Mucosa of descending colon (tissue), 3 donors: Measurements from ENCODE around the gene MYBBP1A. TPM values are rescaled to one million over a fixed set of nuclear protein-coding genes. Genes with fewer than 3 reads are reported as not detected.

Experiments
- ATAC-seq: fragments of 200-7000 bp; cut with Tn5 transposase; one replicate; pipeline ENCODE4 v1.9.1; 2020; ENCODE audit warnings: mild to moderate bottlenecking, moderate library complexity
- DNase-seq, 3 donors: peaks; one replicate each; pipeline ENCODE4 v3.0.0-alpha.2; 2020
- H3K36me3 ChIP-seq: fragments of 200-600 bp; one replicate; pipeline ENCODE4 v1.8.0; 2021; ENCODE audit warnings: low read depth, mild to moderate bottlenecking
- H3K4me1 ChIP-seq: fragments of 200-600 bp; one replicate; pipeline ENCODE4 v1.8.0; 2021; ENCODE audit warnings: low read depth, mild to moderate bottlenecking
- H3K4me3 ChIP-seq: fragments of 200-600 bp; one replicate; pipeline ENCODE4 v1.8.0; 2021; ENCODE audit warnings: mild to moderate bottlenecking
- H3K9me3 ChIP-seq: fragments of 200-600 bp; one replicate; pipeline ENCODE4 v1.8.0; 2021; ENCODE audit warnings: mild to moderate bottlenecking
- CTCF ChIP-seq: fragments of 200-600 bp; IDR thresholded peaks from one replicate; pipeline ENCODE4 v1.8.0; 2022; ENCODE audit warnings: antibody characterized with exemption, mild to moderate bottlenecking
- intact Hi-C, 2 donors: fragments of 100-400 bp; cut with DNase I in 1 of 2; cut with micrococcal nuclease in 1 of 2; formaldehyde crosslinking; loops; one replicate each; pipeline versions ENCODE4 v1.11.0 to v1.11.1; 2022; cut with DNase I, micrococcal nuclease
- total RNA-seq, 3 donors: library from RNA; stranded (reverse); fragmentation: NEBNext Ultra II Directional in 2 of 3; extraction: Animal tissue kit (Norgen Biotek cat#: 25700) in 2 of 3; gene quantifications; one replicate each; pipeline versions ENCODE4 v1.2.1 to v1.2.4, GENCODE V29; 2021 to 2023
- donor health status: DM: no; HTN: no; CAD: no; lungs with moderate emphysema.
- donor health status: DM: no; HTN: no; CAD: no.
- donor health status: DM: no; HTN: yes; CAD: no.

Gene MYBBP1A
- total RNA-seq, 3 donors from 2014 or later = 32.7 to 41.4 (median 36.7) TPM

GRCh38 chr17:4499431-4500190 is 55.6 kb downstream of the MYBBP1A start:
- DNase-seq = peak in 1 of 3 donors; percentile 46
- ATAC-seq = peak; percentile 27
- no peak for TF ChIP-seq CTCF
- peaks cover 10% of the 10 kb centered on the region for H3K4me1 ChIP-seq
- intact Hi-C loops = no loop called here
- H3K4me3 ChIP-seq = no peak overlapping the region
- no peaks in the 10 kb centered on the region for H3K9me3 ChIP-seq
- H3K36me3 ChIP-seq = no peaks in the 10 kb centered on the region

- H3K36me3 ChIP-seq = no peaks in the 10 kb centered on the region
- DNase-seq = peak; percentile 70 to 81 (median 78)
- H3K9me3 ChIP-seq = no peaks in the 10 kb centered on the region
- no peak within 1 kb of the TSS for H3K4me3 ChIP-seq
- intact Hi-C loops = no loop called here
- peaks cover 11% of the 10 kb centered on the region for H3K4me1 ChIP-seq
- ATAC-seq = peak; percentile 88
- TF ChIP-seq CTCF = no peak
Measured at GRCh38 chr17:4498461-4499397, 56.5 kb downstream of the MYBBP1A start, which contains the start of gene SPNS2. Gene SPNS2 (plus strand): TSS chr17:4498881. CDS start chr17:4499048, 167 bp downstream.

- Histone ChIP-seq H3K9me3 (no peaks in the 10 kb centered on the region), H3K4me3 (no peak overlapping the region), H3K36me3 (no peaks in the 10 kb centered on the region), H3K4me1 (peaks cover 22% of the 10 kb centered on the region)
- no peak for TF ChIP-seq CTCF
- no peak for DNase-seq
- intact Hi-C loops = no loop called here
- no peak for ATAC-seq
Measured at GRCh38 chr17:4497101-4497824, 57.9 kb downstream of the MYBBP1A start.

- peak; percentile 72 to 85 (median 75) for DNase-seq
- H3K4me1 ChIP-seq = peaks cover 12% of the 10 kb centered on the region
- H3K4me3 ChIP-seq = no peak overlapping the region
- no peaks in the 10 kb centered on the region for H3K9me3 ChIP-seq
- no peaks in the 10 kb centered on the region for H3K36me3 ChIP-seq
- intact Hi-C loops = no loop called here
- peak; percentile 85 for ATAC-seq
- no peak for TF ChIP-seq CTCF
Measured at GRCh38 chr17:4492721-4493561, 62.2 kb downstream of the MYBBP1A start.
